Measurements from ENCODE around the gene DUSP12.

DNA sequence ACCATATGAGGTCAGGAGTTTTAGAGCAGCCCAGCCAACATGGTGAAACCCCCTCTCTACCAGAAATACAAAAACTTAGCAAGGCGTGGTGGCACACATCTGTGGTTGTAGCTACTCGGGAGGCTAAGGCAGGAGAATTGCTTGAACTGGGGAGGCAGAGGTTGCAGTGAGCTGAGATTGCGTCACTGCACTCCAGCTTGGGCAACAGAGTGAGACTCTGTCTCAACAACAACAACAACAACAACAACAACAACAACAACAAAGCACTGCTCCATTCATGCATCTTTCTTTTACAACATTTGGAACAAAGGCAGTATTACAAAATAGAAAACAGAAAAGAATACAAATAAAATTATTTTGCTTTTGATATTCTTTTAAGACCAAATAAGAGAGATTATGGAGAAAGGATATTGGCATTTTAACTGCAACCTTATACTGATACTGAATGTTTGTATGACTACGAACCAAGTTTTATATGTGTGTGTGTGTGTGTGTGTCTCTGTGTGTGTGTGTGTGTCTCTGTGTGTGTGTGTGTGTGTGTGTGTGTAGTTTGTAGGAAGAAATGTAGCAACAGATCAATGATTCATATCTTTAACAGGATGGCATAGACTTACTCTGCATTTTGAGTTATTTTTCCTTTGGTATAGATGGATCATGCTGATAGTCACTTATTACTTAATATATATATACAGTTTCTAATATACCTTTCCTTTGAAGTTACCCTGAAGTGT is 41.2 kb downstream of the DUSP12 start:
- TF ChIP-seq, protein P1, sequence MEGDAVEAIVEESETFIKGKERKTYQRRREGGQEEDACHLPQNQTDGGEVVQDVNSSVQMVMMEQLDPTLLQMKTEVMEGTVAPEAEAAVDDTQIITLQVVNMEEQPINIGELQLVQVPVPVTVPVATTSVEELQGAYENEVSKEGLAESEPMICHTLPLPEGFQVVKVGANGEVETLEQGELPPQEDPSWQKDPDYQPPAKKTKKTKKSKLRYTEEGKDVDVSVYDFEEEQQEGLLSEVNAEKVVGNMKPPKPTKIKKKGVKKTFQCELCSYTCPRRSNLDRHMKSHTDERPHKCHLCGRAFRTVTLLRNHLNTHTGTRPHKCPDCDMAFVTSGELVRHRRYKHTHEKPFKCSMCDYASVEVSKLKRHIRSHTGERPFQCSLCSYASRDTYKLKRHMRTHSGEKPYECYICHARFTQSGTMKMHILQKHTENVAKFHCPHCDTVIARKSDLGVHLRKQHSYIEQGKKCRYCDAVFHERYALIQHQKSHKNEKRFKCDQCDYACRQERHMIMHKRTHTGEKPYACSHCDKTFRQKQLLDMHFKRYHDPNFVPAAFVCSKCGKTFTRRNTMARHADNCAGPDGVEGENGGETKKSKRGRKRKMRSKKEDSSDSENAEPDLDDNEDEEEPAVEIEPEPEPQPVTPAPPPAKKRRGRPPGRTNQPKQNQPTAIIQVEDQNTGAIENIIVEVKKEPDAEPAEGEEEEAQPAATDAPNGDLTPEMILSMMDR (IDR thresholded peaks at IDR 0.05; ENCODE audit: low read depth, low read length), result no peak
- no peak for TF ChIP-seq EZH2phosphoT487 (IDR thresholded peaks at IDR 0.05; ENCODE audit: low read depth)
